DND-41 (cell line): Measurements from ENCODE around the gene FOXN3.
"Not testable (repeated sequence)": the region's sequence is repeated elsewhere in the genome, so short reads cannot be mapped to it uniquely, and the experiment has no call there.

Source experiments
- CTCF ChIP-seq: IDR thresholded peaks from 2 replicates; pipeline ENCODE4 v1.5.1; 2012; ENCODE audit warnings: borderline replicate concordance, low read length, moderate library complexity, mild to moderate bottlenecking; ENCODE audit not compliant: poor library complexity, severe bottlenecking; ENCODE audit errors: extremely low read depth
- EZH2 ChIP-seq: IDR thresholded peaks from 3 replicates; pipeline ENCODE4 v1.6.1; 2012; ENCODE audit warnings: borderline replicate concordance, low read depth, mild to moderate bottlenecking, moderate library complexity, low read length, inconsistent platforms; ENCODE audit not compliant: severe bottlenecking

GRCh38 chr14:89111766-89112543 lies 305.1 kb downstream of the FOXN3 start:
- not testable (repeated sequence) for TF ChIP-seq CTCF, EZH2
